C4-2B (cell line): Measurements from ENCODE around the gene USP35.
"Not testable (repeated sequence)": the region's sequence is repeated elsewhere in the genome, so short reads cannot be mapped to it uniquely, and the experiment has no call there.

Source experiments
- H3K27ac ChIP-seq: fragments of 450-650 bp; 2 replicates; pipeline ENCODE4 v1.5.1; 2017
- CTCF ChIP-seq: fragments of 450-650 bp; conservative IDR thresholded peaks from 2 replicates; pipeline ENCODE4 v1.5.1; 2017; ENCODE audit warnings: mild to moderate bottlenecking
- ZFX ChIP-seq: fragments of 450-650 bp; IDR thresholded peaks from 2 replicates; pipeline ENCODE4 v1.6.1; 2017

USP35 gene

GRCh38 chr11:78218707-78219492 is 30.2 kb downstream of the USP35 start:
- H3K27ac ChIP-seq: no peak overlapping the region
- TF ChIP-seq CTCF: no peak
- no peak for TF ChIP-seq ZFX

DNA sequence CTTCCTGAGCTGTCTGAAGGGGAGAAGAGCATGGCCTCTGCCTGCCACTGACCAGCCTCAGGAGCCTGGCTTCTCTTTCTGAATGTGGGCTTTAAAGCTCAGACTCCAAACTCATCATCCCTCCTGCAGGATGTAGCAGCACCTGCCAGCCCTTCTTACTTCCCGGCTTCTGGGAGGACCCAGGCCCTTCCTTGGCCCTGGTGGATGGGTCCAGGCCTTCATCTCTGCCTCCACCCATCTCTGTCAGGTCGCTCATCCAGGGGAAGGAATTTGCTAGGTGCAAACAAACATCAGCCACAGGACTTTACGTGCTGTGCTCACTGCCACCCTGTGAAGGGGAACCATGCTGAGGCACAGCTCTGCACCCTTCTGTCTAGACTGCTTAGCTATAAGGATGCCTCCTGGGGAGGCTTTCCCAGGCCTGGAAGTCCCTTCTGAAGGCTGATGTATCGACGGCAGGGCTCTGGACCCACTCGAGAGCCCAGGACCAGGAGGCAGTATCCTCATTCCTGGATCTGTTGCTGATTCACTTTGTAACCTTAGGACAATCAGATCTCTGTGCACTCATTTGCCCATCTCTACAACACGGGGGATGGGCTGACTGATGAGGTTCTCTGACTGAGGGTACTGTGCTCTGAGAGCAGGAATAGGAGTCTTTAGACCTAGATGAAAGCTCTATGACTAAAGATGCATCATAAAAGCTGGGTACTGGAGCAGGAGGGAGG is 30.9 kb downstream of the USP35 start:
- H3K27ac ChIP-seq: no peak overlapping the region
- no peak for TF ChIP-seq ZFX
- TF ChIP-seq CTCF: no peak

DNA sequence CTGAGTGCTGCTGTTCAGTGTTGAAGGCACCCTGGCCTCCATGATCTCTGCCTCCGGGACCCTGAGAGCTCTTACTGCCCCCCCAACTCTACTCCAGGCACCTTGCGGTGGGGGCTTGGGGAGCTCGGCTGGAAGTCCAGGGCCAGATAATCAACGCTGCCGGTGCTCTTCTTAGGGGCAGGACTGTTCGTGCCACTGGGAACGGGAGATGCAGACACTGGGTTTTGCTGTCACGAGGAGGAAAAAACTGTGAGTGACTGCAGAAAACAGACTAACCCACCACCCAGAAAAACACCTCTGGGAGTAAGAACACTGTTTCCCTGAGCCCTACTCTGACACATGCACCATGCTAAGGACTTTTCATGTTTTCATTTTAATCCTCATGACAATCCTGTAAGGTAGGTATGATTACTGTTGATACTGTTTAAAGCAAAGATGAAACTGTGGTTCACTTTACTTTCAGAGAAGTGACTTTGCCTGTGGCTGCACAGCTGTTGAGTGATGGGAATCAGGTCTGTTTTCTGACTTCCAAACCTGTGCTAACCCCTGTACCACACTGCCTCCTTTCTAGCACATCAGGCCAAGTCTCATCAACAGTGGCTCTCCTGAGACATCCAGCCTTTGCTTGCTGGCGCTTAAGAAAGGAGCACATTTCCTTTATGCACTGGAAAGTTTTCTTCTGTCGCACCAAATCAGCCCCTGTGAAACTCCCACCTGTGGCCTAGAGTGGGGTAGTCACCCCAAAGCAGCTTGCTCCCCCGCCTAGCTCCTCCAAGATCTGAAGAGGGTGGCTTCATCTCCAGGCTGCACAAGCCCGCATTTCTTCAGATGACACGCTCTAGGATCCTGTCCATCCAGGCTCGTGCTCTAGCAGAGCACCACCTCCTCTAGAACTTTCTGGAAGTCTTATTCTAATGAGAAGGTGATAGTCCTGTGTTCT is 31.8 kb downstream of the USP35 start:
- H3K27ac ChIP-seq: no peak overlapping the region
- TF ChIP-seq ZFX (no peak), CTCF (no peak)

DNA sequence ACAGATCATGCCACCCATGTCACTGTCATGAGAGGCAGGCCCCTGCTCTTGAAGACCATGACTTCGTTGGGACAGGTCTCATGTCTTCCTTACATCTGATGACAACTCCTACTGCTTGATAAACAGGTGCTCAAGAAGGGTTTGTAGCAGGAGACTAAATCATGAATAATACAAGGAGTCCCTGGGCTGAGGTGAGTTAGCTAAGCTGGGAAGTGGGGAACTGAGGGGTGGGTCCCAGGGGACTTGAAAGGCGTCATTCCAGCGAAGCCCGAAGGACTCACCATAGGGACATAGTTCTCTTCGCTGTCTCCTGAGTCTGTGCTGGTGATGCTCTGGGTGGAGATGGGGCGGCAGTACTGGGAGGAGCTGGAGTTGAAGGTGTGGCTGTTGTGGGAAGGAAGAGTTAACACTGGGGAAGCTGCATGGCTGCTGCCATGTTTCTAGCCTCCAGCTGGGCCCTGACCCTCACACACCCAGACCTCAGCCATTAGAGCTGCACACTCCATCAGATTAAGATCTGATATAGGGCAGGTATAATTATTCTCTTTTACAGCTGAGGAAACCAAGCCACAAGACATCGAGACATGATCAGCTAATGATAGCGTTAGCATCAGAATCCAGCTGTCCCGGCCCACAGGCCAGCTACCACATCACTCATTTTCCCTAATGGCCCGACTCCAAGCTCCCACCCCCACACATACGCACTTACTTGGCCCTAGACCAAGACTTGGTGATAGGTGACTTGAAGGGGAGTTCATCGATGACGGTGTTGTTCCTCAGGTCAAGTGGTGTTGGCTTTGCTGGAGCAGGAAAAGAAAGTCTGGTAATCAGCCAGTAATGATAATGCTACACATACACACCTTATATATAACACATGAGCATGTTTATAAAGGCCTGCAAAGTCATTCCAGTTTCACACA is 32.9 kb downstream of the USP35 start:
- TF ChIP-seq ZFX (no peak), CTCF (no peak)
- no peak overlapping the region for H3K27ac ChIP-seq

GRCh38 chr11:78222726-78223125 is 34.0 kb downstream of the USP35 start:
- not testable (repeated sequence) for H3K27ac ChIP-seq

DNA sequence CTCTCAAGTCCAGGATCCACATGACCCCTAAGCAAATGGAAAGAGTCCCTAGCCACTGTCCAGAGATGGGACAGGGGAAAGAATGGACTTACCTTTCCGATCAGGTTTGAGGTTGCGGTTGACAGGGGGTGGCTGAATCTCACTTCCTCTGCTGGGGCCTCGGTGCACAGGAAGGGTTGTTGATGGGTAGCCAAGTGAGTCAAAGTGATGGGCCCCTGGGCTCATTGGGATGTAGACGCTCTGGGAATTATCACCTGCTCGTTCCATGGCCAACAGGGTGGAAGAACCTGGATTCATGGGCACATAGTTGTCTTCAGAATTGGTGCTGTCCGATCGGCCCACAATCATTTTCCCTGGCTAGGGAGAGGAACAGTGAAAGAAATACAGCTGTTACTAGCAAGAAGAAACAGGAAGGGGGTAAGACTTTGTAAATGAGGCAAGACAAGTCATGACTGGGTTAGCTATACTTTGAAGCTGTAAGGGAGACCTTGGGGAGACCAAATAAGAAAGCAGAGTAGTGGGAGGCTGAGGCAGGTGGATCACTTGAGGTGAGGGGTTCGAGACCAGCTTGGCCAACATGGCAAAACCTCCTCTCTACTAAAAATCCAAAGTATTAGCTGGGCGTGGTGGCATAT is 34.7 kb downstream of the USP35 start:
- TF ChIP-seq ZFX (no peak), CTCF (no peak)
- no peak overlapping the region for H3K27ac ChIP-seq

DNA sequence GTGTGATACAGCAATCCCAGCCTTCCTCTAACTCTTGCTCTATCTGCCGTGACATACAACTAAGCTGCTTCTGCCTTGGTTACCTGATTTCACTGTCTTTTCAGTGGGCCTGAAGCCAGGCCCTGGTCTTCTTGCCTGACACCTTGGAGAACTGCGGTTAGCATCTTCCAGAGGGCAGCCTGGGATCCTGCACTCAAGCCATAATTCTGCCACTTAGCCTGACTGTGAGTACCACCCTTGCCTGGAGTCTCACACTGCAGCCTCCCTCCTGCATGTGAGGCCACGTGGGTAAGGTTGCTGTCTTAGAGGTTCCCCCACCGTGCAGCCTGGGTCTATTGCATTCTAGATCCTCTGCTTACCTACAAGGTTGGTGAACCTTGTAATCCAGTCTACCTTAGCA is 35.8 kb downstream of the USP35 start:
- no peak overlapping the region for H3K27ac ChIP-seq
- TF ChIP-seq CTCF: no peak
- TF ChIP-seq ZFX: no peak
